GM13976 (cell line): ENCODE measurements around the gene HPS1.
A peak's percentile ranks its signal among the peaks of the same experiment; 100 is the strongest.

ENCODE experiments used
- DNase-seq: peaks from one replicate; pipeline ENCODE4 v3.0.0; 2012; ENCODE audit warnings: low spot score
- in situ Hi-C: fragments of 300-500 bp; cut with MboI; formaldehyde crosslinking; loops from one replicate; pipeline ENCODE4 v1.12.0; 2022; ENCODE audit warnings: low sequenced_read_pairs, mixed read lengths, inconsistent platforms; ENCODE audit not compliant: unreplicated experiment
- TF ChIP-seq, protein P1 (sequence below): IDR thresholded peaks from 2 replicates; pipeline ENCODE4 v1.5.1; 2012; ENCODE audit warnings: borderline replicate concordance, mild to moderate bottlenecking; ENCODE audit not compliant: insufficient read depth; ENCODE audit errors: extremely low read depth, missing control alignments, control extremely low read depth

Gene HPS1

DNA sequence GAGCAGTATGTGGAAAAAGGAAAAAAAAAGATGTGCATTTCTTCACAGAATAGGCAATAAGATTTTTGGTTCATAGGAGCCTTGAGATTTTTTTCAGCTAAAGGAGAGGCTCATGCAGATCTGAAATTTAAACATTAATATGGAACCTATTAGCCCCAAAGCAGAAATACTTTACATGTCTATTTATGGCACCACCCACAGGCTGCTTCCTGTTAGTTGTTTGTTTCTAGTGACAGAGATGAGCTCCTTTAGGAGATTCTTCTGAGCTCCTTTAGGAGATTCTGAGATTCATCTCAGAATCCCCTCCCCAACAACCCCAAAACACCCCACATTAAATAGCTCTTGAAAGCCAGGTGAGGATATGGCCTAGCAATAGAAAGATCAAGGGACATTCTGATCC, 27.9 kb upstream of the HPS1 start:
- in situ Hi-C loops = loop anchor here (25.0 kb wide), 2 partner anchors 563 to 763 kb away; partner anchors contain the start of gene HPSE2
- DNase-seq = peak; percentile 36
- TF ChIP-seq, protein P1, sequence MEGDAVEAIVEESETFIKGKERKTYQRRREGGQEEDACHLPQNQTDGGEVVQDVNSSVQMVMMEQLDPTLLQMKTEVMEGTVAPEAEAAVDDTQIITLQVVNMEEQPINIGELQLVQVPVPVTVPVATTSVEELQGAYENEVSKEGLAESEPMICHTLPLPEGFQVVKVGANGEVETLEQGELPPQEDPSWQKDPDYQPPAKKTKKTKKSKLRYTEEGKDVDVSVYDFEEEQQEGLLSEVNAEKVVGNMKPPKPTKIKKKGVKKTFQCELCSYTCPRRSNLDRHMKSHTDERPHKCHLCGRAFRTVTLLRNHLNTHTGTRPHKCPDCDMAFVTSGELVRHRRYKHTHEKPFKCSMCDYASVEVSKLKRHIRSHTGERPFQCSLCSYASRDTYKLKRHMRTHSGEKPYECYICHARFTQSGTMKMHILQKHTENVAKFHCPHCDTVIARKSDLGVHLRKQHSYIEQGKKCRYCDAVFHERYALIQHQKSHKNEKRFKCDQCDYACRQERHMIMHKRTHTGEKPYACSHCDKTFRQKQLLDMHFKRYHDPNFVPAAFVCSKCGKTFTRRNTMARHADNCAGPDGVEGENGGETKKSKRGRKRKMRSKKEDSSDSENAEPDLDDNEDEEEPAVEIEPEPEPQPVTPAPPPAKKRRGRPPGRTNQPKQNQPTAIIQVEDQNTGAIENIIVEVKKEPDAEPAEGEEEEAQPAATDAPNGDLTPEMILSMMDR = no peak

DNA sequence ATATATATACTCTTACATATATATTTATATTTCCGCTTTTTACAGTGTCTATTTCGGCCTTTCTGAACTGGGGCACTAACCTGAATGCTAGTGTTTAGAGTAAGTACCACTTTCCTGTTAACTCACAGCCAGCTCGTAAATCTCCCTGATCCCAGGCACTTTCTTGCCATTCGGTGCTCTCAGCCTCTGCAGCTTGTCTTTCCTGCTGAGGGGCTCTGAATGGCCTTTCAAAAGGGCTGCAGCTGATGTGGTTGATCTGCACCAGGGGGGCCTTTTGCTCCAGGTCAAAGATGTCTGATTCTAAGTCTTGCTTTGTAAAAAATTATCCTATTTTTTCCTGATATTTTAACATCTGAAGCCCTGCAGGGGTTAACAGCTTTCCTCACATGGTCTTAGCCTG, 25.5 kb upstream of the HPS1 start:
- in situ Hi-C loops = loop anchor here (25.0 kb wide), 2 partner anchors 565 to 765 kb away; partner anchors contain the start of gene HPSE2
- TF ChIP-seq, protein P1 = no peak
- no peak for DNase-seq

DNA sequence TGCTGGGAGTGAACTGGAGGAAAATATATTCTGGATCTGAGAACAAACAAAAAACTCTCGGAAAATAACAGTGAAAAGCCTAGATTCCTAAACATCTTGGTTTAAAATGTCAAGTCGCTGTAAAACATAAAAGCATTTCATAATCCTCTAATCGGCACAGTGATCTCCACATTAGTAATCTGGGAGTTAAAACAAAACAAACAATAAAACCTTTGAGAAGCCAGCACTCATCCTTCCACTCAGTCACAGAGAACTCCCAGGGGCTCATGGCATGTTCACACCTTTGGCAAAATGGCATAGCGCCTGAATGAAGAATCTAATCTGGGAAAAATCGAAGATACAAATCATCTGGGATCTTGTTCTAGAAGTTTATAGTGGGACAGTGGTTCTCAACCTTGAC, 24.1 kb upstream of the HPS1 start:
- no peak for DNase-seq
- TF ChIP-seq, protein P1 = no peak
- in situ Hi-C loops = loop anchor here (25.0 kb wide), 2 partner anchors 566 to 766 kb away; partner anchors contain the start of gene HPSE2

DNA sequence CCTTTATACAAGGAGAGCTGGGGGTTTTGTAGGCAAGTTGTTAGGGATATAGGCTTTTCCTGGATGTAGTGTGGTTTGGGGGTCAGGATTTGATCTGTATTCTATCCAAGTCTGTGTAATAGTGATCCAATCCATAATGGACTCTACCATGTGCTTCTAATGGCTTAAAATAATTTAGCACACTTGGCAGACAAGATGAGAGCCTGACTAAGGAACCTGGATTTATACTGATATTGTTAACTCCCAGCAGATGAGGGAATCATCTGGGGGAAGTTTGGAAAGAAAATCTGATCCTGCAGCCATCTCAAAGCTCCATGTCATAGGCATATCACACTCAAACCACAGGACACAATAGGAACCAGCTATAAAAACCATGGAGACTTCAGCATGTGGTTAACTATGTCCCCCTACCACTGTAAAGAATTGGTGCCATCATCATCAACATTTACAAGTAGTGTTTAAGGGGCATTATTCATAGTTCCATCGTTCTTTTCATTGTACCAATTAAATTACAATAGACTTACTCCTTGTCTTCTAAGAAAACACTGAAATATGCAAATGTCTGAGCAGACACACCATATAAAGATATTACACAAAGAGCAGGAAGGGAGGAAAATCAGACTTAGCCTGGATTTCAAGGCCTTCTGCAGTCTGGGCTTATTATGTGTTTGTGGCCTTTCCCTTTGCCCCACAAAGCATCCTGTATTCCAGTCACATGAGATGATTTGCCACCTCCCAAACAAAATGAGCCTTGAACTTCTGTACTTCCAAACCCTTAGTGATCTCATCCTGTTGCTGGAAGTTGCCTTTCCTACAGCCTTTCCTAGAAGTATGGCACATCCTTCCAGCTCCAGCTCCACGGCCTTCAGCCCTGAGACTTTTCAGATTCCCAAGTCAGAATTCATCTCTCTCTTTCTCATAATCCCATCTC, 22.5 kb upstream of the HPS1 start:
- no peak for DNase-seq
- in situ Hi-C loops = loop anchor here (5.0 to 25.0 kb wide), 3 partner anchors 193 to 768 kb away; partner anchors contain the start of gene HPSE2
- TF ChIP-seq, protein P1 = no peak

DNA sequence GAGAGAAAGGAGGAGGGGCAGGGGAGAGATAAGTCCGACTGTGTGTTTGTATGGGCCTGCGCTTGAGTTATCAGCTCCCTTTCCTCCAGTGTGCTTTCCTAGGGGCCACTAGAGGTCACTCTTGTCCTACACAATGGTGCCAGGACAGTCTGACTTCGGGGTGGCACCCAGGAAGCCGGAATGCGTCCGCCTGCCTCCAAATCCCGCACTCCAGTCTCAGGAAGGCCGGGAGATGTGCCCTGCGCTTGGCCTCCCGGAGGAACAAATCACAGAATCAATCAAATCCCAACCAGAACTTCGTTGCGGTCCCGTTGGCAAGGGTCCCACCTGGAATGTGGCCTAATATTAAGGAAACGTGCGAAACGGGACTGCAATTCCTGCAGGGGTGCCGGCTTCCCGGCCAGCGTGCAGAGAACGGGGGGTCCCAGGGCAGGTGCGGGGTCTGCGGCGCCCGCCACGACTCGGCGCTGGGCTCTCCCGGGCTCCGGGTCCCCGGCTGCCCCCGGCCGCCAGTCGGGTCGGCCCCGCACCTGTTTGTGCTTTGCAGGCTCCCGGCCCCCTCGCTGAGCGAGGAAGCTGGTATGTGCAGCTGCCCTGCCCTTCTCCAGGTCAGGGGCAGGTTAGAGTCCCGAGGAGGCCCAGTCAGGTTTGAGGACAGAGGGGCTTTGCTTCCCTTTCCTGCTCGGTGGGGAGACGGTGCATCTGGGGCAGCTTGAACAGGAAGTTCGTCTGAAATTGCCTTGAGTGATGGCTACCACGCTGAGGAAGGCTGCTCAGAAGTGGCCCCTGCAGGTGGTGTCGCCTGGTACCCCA, 21.0 kb upstream of the HPS1 start:
- TF ChIP-seq, protein P1 = peak; percentile 76

More for the DNA sequence above, 21.0 kb upstream of the HPS1 start:
- DNase-seq = peak; percentile 87
- in situ Hi-C loops = loop anchor here (5.0 to 25.0 kb wide), 3 partner anchors 195 to 770 kb away; partner anchors contain the start of gene HPSE2
